Thoracic aorta (tissue), 2 donors: ENCODE data around the gene SRSF5. TPM values are rescaled to one million over a fixed set of nuclear protein-coding genes. Genes with fewer than 3 reads are reported as not detected.

Experiments used
- ATAC-seq: fragments of 150-250 bp; one replicate; pipeline ENCODE4 v1.8.0; 2017; ENCODE audit warnings: low read depth; ENCODE audit not compliant: insufficient number of reproducible peaks, low FRiP score
- DNase-seq: peaks from one replicate; pipeline ENCODE4 v3.0.0-alpha.2; 2020; ENCODE audit warnings: low spot score
- H3K27ac ChIP-seq, 2 donors: fragments of 200-600 bp; sonication (generic); 1 replicate in 1 of 2; 2 replicates in 1 of 2; pipeline ENCODE4 v1.5.1; 2016; ENCODE audit warnings: mild to moderate bottlenecking in 2 of 2, moderate library complexity in 2 of 2
- H3K27me3 ChIP-seq: fragments of 200-600 bp; sonication (generic); replicated peaks from 2 replicates; pipeline ENCODE4 v1.6.0; 2016; ENCODE audit warnings: mild to moderate bottlenecking; ENCODE audit not compliant: insufficient read depth
- H3K36me3 ChIP-seq: fragments of 200-600 bp; sonication (generic); one replicate; pipeline ENCODE4 v1.5.1; 2016
- H3K4me1 ChIP-seq, 2 donors: fragments of 200-600 bp; sonication (generic); 1 replicate in 1 of 2; 2 replicates in 1 of 2; pipeline versions ENCODE4 v1.5.1 to v1.6.0; 2016; ENCODE audit warnings: low read depth in 2 of 2, mild to moderate bottlenecking in 1 of 2; ENCODE audit not compliant: control insufficient read depth in 1 of 2
- H3K4me3 ChIP-seq: fragments of 200-600 bp; sonication (generic); 2 replicates; pipeline ENCODE4 v1.5.1; 2016; ENCODE audit warnings: mild to moderate bottlenecking
- H3K9me3 ChIP-seq: fragments of 200-600 bp; sonication (generic); 2 replicates; pipeline ENCODE4 v1.5.1; 2016
- total RNA-seq, 2 donors: library from RNA; depleted of rRNA; stranded (reverse); fragments of >200 nt; gene quantifications; one replicate each; pipeline versions ENCODE4 v1.1.0 to v1.2.3, GENCODE V29; 2016
- TF ChIP-seq, protein P1 (sequence below): fragments of 200-600 bp; sonication (generic); IDR thresholded peaks from one replicate; pipeline ENCODE4 v1.5.1; 2019; ENCODE audit warnings: antibody characterized with exemption

The SRSF5 gene
- total RNA-seq, 2 donors from 2014 or later = 264 to 365 TPM

DNA sequence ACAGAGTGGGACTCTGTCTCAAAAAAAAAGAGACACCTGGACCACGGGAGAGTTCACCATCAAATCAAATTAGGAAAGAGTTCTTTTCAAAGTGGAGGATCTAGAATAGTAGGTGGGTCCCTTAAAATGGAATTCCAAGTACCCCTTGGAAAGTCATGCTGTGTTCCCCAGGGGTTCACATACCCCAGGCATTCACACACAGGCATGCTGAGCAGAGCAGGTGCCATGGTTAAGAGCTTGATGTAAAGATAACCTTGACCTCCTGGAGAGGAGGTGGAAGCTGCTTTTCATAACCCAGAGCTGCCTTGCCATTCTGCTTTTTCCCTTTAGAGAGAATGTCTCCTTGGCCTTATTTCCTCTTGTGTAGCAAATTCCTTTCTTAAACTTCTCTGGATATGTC, 14.2 kb upstream of the SRSF5 start:
- ATAC-seq (no peak), DNase-seq (no peak)
- TF ChIP-seq, protein P1, sequence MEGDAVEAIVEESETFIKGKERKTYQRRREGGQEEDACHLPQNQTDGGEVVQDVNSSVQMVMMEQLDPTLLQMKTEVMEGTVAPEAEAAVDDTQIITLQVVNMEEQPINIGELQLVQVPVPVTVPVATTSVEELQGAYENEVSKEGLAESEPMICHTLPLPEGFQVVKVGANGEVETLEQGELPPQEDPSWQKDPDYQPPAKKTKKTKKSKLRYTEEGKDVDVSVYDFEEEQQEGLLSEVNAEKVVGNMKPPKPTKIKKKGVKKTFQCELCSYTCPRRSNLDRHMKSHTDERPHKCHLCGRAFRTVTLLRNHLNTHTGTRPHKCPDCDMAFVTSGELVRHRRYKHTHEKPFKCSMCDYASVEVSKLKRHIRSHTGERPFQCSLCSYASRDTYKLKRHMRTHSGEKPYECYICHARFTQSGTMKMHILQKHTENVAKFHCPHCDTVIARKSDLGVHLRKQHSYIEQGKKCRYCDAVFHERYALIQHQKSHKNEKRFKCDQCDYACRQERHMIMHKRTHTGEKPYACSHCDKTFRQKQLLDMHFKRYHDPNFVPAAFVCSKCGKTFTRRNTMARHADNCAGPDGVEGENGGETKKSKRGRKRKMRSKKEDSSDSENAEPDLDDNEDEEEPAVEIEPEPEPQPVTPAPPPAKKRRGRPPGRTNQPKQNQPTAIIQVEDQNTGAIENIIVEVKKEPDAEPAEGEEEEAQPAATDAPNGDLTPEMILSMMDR = no peak
- Histone ChIP-seq H3K36me3 (no peaks in the 10 kb centered on the region), H3K27me3 (no peaks in the 10 kb centered on the region), H3K4me1 (no peaks in the 10 kb centered on the region), H3K4me3 (no peak overlapping the region), H3K9me3 (no peaks in the 10 kb centered on the region), H3K27ac (no peak overlapping the region)

DNA sequence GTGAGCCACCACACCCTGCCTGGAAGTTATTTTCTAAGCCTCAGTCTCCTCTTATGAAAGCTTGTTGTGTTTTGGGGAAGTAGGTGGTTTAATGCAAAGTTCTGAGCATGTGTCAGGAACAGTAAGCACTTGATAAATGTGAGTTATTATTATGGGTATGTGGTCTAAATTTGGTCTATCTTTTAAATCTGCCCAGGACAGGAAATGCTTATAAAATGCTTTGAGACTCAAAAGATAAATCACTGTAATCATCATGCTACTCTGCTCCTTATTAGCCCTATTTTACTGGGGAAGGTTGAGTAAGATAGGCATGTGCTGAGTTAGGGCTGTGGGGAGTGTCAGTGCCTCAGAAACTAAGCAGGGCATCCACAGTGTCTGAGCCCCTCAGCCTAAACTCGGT, 13.1 kb upstream of the SRSF5 start:
- ATAC-seq (no peak), DNase-seq (no peak)
- H3K9me3 ChIP-seq = no peaks in the 10 kb centered on the region
- H3K27ac ChIP-seq = no peak overlapping the region
- no peaks in the 10 kb centered on the region for H3K36me3 ChIP-seq
- no peaks in the 10 kb centered on the region for H3K4me1 ChIP-seq
- H3K4me3 ChIP-seq = no peak overlapping the region
- no peaks in the 10 kb centered on the region for H3K27me3 ChIP-seq
- TF ChIP-seq, protein P1 = no peak

- DNase-seq (no peak), ATAC-seq (no peak)
Measured at GRCh38 chr14:69754487-69754886, 12.5 kb upstream of the SRSF5 start.

DNA sequence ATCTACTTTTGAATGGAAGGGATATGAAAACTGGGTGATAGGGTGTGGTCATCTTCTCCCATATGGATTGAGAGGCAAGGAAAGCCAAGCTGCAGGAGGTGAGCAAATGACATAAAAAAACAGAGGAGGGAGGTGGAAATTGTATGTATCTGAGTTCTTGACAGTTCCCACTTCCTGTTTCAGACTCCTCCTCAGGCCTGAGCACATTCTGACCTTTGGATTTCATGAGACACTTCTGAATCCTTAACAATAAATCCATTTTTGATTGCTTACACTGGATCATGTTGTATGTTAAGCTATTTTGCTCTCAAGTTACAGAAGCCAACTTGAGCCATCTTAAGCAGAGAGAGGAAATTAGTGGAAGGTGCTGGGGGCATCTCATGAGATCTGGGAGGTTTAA, 11.6 kb upstream of the SRSF5 start:
- H3K27me3 ChIP-seq = no peaks in the 10 kb centered on the region
- TF ChIP-seq, protein P1 = no peak
- H3K4me1 ChIP-seq = no peaks in the 10 kb centered on the region
- ATAC-seq = no peak
- H3K9me3 ChIP-seq = no peaks in the 10 kb centered on the region
- no peak for DNase-seq
- no peak overlapping the region for H3K27ac ChIP-seq
- H3K4me3 ChIP-seq = no peak overlapping the region
- H3K36me3 ChIP-seq = no peaks in the 10 kb centered on the region

More at GRCh38 chr14:69754487-69754886, 12.5 kb upstream of the SRSF5 start:
- TF ChIP-seq, protein P1 = no peak
- Histone ChIP-seq H3K27me3 (no peaks in the 10 kb centered on the region), H3K27ac (no peak overlapping the region), H3K36me3 (no peaks in the 10 kb centered on the region), H3K4me1 (no peaks in the 10 kb centered on the region), H3K9me3 (no peaks in the 10 kb centered on the region), H3K4me3 (no peak overlapping the region)

GRCh38 chr14:69755784-69756183, 11.2 kb upstream of the SRSF5 start:
- Histone ChIP-seq H3K36me3 (no peaks in the 10 kb centered on the region), H3K27me3 (no peaks in the 10 kb centered on the region), H3K9me3 (no peaks in the 10 kb centered on the region), H3K4me1 (no peaks in the 10 kb centered on the region), H3K27ac (no peak overlapping the region), H3K4me3 (no peak overlapping the region)
- ATAC-seq (no peak), DNase-seq (no peak)
- TF ChIP-seq, protein P1 = no peak
